OCI-LY1 (cell line): ENCODE data around the gene AADACL4.

ENCODE experiments used
- H2AFZ ChIP-seq: fragments of 200-600 bp; sonication (generic), shearing (Covaris generic); 2 replicates; pipeline ENCODE4 v1.6.0; 2014; ENCODE audit warnings: antibody characterized with exemption, mild to moderate bottlenecking, low read length
- H3F3A ChIP-seq: fragments of 200-600 bp; sonication (generic), shearing (Covaris generic); 2 replicates; pipeline ENCODE4 v1.6.0; 2014; ENCODE audit warnings: mild to moderate bottlenecking, antibody characterized with exemption, low read length, moderate library complexity; ENCODE audit not compliant: insufficient read depth
- H3K27ac ChIP-seq: fragments of 200-600 bp; sonication (generic); 2 replicates; pipeline ENCODE4 v1.5.1; 2014; ENCODE audit warnings: low read length, mixed run types, mild to moderate bottlenecking, low read depth; ENCODE audit not compliant: poor library complexity, severe bottlenecking
- H3K27me3 ChIP-seq: fragments of 200-600 bp; sonication (generic); 2 replicates; pipeline ENCODE4 v1.6.0; 2014; ENCODE audit warnings: antibody characterized with exemption, mild to moderate bottlenecking, low read length, moderate library complexity; ENCODE audit not compliant: insufficient read depth
- H3K36me3 ChIP-seq: fragments of 200-600 bp; sonication (generic); 2 replicates; pipeline ENCODE4 v1.6.1; 2014; ENCODE audit warnings: mild to moderate bottlenecking, antibody characterized with exemption, low read length, moderate library complexity, mixed read lengths; ENCODE audit not compliant: insufficient read depth
- H3K4me1 ChIP-seq: fragments of 200-600 bp; sonication (generic); 2 replicates; pipeline ENCODE4 v1.5.1; 2014; ENCODE audit warnings: mild to moderate bottlenecking, low read length, moderate library complexity; ENCODE audit not compliant: insufficient read depth, severe bottlenecking
- H3K4me2 ChIP-seq: fragments of 200-600 bp; sonication (generic), shearing (Covaris generic); 2 replicates; pipeline ENCODE4 v1.6.1; 2014; ENCODE audit warnings: low read length
- H3K4me3 ChIP-seq: fragments of 200-600 bp; sonication (generic); 2 replicates; pipeline ENCODE4 v1.5.1; 2014; ENCODE audit warnings: low read length, low read depth, mild to moderate bottlenecking, mixed read lengths; ENCODE audit not compliant: poor library complexity, severe bottlenecking
- H3K79me2 ChIP-seq: fragments of 200-600 bp; shearing (Covaris generic); 2 replicates; pipeline ENCODE4 v1.6.1; 2016; ENCODE audit warnings: mixed run types, low read length, mixed read lengths; ENCODE audit not compliant: insufficient read depth
- H3K9ac ChIP-seq: fragments of 200-600 bp; sonication (generic), shearing (Covaris generic); 2 replicates; pipeline ENCODE4 v1.6.1; 2014; ENCODE audit warnings: mild to moderate bottlenecking, low read length, mixed read lengths
- H3K9me2 ChIP-seq: fragments of 200-600 bp; sonication (generic), shearing (Covaris generic); 2 replicates; pipeline ENCODE4 v1.6.1; 2014; ENCODE audit warnings: low read depth, mild to moderate bottlenecking, low read length, mixed read lengths
- H3K9me3 ChIP-seq: fragments of 200-600 bp; shearing (Covaris generic); 2 replicates; pipeline ENCODE4 v1.6.1; 2014; ENCODE audit warnings: low read length, mixed read lengths
- H4K20me1 ChIP-seq: fragments of 200-600 bp; sonication (generic), shearing (Covaris generic); 2 replicates; pipeline ENCODE4 v1.6.0; 2016; ENCODE audit warnings: mild to moderate bottlenecking, low read length; ENCODE audit not compliant: insufficient read depth
- CTCF ChIP-seq: fragments of 200-600 bp; sonication (generic), shearing (Covaris generic); IDR thresholded peaks from 2 replicates; pipeline ENCODE4 v1.5.1; 2017; ENCODE audit warnings: mild to moderate bottlenecking, antibody characterized with exemption, low read length, moderate library complexity, mixed read lengths
- EZH2 ChIP-seq: fragments of 200-600 bp; sonication (generic), shearing (Covaris generic); IDR thresholded peaks from 2 replicates; pipeline ENCODE4 v1.8.0; 2017; ENCODE audit warnings: borderline replicate concordance, mixed run types, mild to moderate bottlenecking, antibody characterized with exemption, low read length, moderate library complexity, mixed read lengths

AADACL4 gene

GRCh38 chr1:12627296-12627695 lies 16.6 kb upstream of the AADACL4 start:
- Histone ChIP-seq H3K27ac (no peak overlapping the region), H3K9me2 (no peaks in the 10 kb centered on the region), H3K4me2 (no peak overlapping the region), H3K27me3 (no peaks in the 10 kb centered on the region), H3F3A (no peaks in the 10 kb centered on the region), H3K79me2 (no peaks in the 10 kb centered on the region), H3K4me3 (no peak overlapping the region), H3K36me3 (no peaks in the 10 kb centered on the region), H2AFZ (no peak overlapping the region), H4K20me1 (no peaks in the 10 kb centered on the region), H3K9ac (no peak overlapping the region), H3K4me1 (no peaks in the 10 kb centered on the region), H3K9me3 (no peaks in the 10 kb centered on the region)
- TF ChIP-seq CTCF (no peak), EZH2 (no peak)

- no peaks in the 10 kb centered on the region for H3F3A ChIP-seq
- no peak overlapping the region for H3K4me3 ChIP-seq
- H3K4me2 ChIP-seq = no peak overlapping the region
- no peaks in the 10 kb centered on the region for H3K9me2 ChIP-seq
- H3K9me3 ChIP-seq = no peaks in the 10 kb centered on the region
- no peaks in the 10 kb centered on the region for H4K20me1 ChIP-seq
- H3K36me3 ChIP-seq = no peaks in the 10 kb centered on the region
- TF ChIP-seq CTCF (no peak), EZH2 (no peak)
- no peak overlapping the region for H3K9ac ChIP-seq
- no peaks in the 10 kb centered on the region for H3K4me1 ChIP-seq
- H2AFZ ChIP-seq = no peak overlapping the region
- H3K27ac ChIP-seq = no peak overlapping the region
- no peaks in the 10 kb centered on the region for H3K27me3 ChIP-seq
- H3K79me2 ChIP-seq = no peaks in the 10 kb centered on the region
Measured at GRCh38 chr1:12629511-12629956, 14.4 kb upstream of the AADACL4 start.

DNA sequence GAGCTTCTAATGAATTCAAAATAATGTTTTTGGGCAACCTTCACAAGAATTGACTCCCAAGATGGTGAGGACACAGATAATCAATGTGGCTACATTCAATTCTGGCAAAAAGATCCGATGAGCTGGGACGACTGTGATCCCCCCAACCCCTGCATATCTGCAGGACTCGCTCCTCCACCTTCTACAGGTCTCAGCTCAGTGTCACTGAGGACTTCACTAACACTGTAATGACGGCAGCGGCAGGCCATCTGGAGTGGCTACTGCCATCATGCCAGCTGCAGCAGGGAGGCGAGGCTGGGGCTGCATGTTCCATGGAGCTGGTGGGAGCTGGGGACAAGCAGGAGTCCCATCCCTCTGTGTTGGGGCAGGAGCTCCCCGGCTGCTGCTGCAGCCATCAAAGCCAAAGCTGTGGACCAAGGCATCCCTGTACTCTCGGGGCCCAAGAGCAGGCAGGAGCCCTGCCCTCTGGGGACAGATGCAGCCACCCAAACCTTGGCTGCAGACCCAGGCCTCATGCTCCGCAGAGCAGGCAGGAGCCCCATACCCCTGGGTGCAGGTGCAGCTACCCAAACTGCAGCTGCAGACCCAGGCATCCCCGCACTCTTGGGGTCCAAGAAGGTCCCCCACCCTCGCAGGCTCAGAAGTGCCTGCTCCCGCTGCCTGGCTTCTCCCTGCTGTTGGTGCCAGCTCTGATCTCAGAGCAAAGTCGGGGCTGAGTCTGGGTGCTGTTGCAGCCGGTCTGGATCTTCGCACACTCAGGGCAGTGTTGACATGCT lies 13.7 kb upstream of the AADACL4 start:
- H3K79me2 ChIP-seq = no peaks in the 10 kb centered on the region
- H3K4me1 ChIP-seq = no peaks in the 10 kb centered on the region
- H3K9ac ChIP-seq = no peak overlapping the region
- no peak overlapping the region for H3K27ac ChIP-seq
- TF ChIP-seq CTCF (no peak), EZH2 (no peak)
- no peak overlapping the region for H2AFZ ChIP-seq
- no peaks in the 10 kb centered on the region for H3K9me3 ChIP-seq
- no peaks in the 10 kb centered on the region for H3K36me3 ChIP-seq
- no peaks in the 10 kb centered on the region for H4K20me1 ChIP-seq
- no peak overlapping the region for H3K4me2 ChIP-seq
- no peak overlapping the region for H3K4me3 ChIP-seq
- H3K9me2 ChIP-seq = no peaks in the 10 kb centered on the region
- H3F3A ChIP-seq = no peaks in the 10 kb centered on the region
- no peaks in the 10 kb centered on the region for H3K27me3 ChIP-seq
